ENCODE measurements around the gene ZNF451. TPM values are rescaled to one million over a fixed set of nuclear protein-coding genes. Genes with fewer than 3 reads are reported as not detected.
A peak's percentile ranks its signal among the peaks of the same experiment; 100 is the strongest.
"Not testable (repeated sequence)": the region's sequence is repeated elsewhere in the genome, so short reads cannot be mapped to it uniquely, and the experiment has no call there.

The ZNF451 gene, protein sequence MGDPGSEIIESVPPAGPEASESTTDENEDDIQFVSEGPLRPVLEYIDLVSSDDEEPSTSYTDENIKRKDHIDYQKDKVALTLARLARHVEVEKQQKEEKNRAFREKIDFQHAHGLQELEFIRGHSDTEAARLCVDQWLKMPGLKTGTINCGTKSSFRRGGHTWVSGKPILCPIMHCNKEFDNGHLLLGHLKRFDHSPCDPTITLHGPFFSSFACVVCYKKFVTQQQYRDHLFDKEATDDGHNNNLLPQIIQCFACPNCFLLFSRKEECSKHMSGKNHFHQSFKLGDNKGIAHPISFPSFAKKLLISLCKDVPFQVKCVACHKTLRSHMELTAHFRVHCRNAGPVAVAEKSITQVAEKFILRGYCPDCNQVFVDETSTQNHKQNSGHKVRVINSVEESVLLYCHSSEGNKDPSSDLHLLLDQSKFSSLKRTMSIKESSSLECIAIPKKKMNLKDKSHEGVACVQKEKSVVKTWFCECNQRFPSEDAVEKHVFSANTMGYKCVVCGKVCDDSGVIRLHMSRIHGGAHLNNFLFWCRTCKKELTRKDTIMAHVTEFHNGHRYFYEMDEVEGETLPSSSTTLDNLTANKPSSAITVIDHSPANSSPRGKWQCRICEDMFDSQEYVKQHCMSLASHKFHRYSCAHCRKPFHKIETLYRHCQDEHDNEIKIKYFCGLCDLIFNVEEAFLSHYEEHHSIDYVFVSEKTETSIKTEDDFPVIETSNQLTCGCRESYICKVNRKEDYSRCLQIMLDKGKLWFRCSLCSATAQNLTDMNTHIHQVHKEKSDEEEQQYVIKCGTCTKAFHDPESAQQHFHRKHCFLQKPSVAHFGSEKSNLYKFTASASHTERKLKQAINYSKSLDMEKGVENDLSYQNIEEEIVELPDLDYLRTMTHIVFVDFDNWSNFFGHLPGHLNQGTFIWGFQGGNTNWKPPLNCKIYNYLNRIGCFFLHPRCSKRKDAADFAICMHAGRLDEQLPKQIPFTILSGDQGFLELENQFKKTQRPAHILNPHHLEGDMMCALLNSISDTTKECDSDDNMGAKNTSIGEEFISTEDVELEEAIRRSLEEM
- 100 to 1,000 TPM in 1 of 4 donors, 10 to 100 TPM in 3; 34.9 to 102 (median 42.7) TPM for total RNA-seq

GRCh38 chr6:57089687-57090457 is at the start of gene ZNF451:
Gene ZNF451, plus strand, starts transcription at chr6:57090188. Its CDS starts 66 bp downstream, at chr6:57090254.
- DNase-seq (ENCODE audit: low spot score in 2 of 2): peak; percentile 97 to 98
- H3K4me1 ChIP-seq: peaks cover 26% of the 10 kb centered on the region
- under 1% methylated on average over 21 of the region's 58 CpGs for WGBS
- peak within 1 kb of the TSS; percentile 87 for H3K27ac ChIP-seq
- no peaks in the 10 kb centered on the region for H3K36me3 ChIP-seq
- TF ChIP-seq EP300 (IDR thresholded peaks at IDR 0.05) (no peak), POLR2A (IDR thresholded peaks at IDR 0.05) (peak; percentile 62 to 89), POLR2AphosphoS5 (IDR thresholded peaks at IDR 0.05) (peak; percentile 60 to 90 (median 63))
- TF ChIP-seq, protein P1, sequence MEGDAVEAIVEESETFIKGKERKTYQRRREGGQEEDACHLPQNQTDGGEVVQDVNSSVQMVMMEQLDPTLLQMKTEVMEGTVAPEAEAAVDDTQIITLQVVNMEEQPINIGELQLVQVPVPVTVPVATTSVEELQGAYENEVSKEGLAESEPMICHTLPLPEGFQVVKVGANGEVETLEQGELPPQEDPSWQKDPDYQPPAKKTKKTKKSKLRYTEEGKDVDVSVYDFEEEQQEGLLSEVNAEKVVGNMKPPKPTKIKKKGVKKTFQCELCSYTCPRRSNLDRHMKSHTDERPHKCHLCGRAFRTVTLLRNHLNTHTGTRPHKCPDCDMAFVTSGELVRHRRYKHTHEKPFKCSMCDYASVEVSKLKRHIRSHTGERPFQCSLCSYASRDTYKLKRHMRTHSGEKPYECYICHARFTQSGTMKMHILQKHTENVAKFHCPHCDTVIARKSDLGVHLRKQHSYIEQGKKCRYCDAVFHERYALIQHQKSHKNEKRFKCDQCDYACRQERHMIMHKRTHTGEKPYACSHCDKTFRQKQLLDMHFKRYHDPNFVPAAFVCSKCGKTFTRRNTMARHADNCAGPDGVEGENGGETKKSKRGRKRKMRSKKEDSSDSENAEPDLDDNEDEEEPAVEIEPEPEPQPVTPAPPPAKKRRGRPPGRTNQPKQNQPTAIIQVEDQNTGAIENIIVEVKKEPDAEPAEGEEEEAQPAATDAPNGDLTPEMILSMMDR (IDR thresholded peaks at IDR 0.05): no peak
- peak within 1 kb of the TSS; percentile 61 for H3K4me3 ChIP-seq
- no peaks in the 10 kb centered on the region for H3K9me3 ChIP-seq
- no peaks in the 10 kb centered on the region for H3K27me3 ChIP-seq

- not testable (repeated sequence) for H3K4me1 ChIP-seq; H3K4me3 ChIP-seq; H3K27ac ChIP-seq; H3K36me3 ChIP-seq; DNase-seq (ENCODE audit: low spot score in 2 of 2); H3K27me3 ChIP-seq; H3K9me3 ChIP-seq
- 79% methylated on average over 1 of the region's 1 CpG for WGBS
Observed at GRCh38 chr6:57044061-57044460, 45.9 kb upstream of the ZNF451 start.

DNA sequence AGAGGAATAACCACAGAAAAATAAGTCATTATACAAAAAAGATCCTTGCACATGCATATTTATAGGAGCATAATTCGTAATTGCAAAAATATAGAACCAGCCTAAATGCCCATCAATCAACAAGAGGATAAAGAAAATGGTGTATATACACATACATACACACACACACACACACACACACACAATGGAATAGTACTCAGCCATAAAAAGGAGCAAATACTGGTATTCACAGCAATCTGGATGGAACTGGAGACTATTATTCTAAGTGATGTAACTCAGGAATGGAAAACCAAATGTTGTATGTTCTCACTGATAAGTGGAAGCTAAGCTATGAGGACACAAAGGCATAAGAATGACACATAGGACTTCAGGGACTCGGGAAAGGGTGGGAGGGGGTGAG is 45.4 kb upstream of the ZNF451 start:
- no peaks in the 10 kb centered on the region for H3K9me3 ChIP-seq
- 96% methylated on average over 2 of the region's 2 CpGs for WGBS
- peaks cover 9% of the 10 kb centered on the region for H3K27me3 ChIP-seq
- H3K27ac ChIP-seq: no peak overlapping the region
- TF ChIP-seq, protein P1 (IDR thresholded peaks at IDR 0.05): no peak
- no peak for TF ChIP-seq POLR2A (IDR thresholded peaks at IDR 0.05)
- no peak for TF ChIP-seq POLR2AphosphoS5 (IDR thresholded peaks at IDR 0.05)
- no peak for TF ChIP-seq EP300 (IDR thresholded peaks at IDR 0.05)
- no peak overlapping the region for H3K4me3 ChIP-seq
- H3K4me1 ChIP-seq: peaks cover 8% of the 10 kb centered on the region
- H3K36me3 ChIP-seq: no peaks in the 10 kb centered on the region
- DNase-seq (ENCODE audit: low spot score in 2 of 2): no peak

DNA sequence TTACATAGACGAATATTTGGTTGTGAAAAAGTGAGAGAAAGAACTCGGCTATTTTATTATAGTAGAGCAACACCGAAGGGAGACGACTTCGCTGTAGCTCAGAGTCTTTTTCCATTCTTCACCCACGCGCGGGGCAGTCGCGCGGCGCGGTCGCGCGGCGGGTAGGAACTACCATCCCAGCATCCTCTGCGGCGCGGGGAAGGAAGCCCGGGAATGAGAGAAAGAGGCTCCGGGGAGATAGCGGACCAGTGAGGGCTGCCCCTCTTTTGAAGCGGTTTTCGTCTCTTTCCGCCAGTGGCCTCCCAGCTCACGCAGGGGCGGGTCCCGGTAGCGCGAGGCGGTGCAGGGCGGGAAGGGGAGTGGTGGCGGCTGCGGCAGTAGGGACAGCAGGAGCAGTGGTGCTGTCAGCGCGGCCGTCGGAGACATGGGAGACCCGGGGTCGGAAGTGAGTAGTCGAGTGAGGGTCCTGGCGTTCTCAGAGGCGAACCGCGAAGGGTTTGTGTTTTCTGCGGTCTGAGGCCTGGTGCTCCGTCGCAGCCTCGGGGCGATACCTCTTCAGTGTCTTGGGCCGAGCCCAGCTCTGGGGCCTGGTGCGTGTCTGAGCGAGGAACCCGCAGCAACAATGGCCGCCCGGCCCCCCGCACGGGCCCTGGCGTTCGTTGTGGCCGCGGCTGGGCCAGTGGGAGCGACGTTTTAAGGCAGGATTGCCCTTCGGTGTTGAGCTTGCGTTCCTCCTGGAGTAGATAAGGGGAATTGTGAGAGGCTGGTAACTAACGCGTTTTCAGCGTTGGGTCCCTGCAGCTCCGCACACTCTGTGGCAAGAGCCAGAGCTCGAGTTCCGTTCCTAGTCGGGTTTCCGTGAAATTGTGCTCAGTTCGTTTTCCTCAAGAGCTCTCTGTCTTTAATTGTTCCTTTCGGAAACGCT is 43.4 kb upstream of the ZNF451 start, which contains the start of gene KIAA1586:
Gene KIAA1586, plus strand, starts transcription at position 362 of the 925 bp plus-strand sequence. Its CDS starts 63 bp downstream, at position 425.
- peak within 1 kb of the TSS; percentile 53 for H3K4me3 ChIP-seq
- not testable (repeated sequence) for H3K36me3 ChIP-seq, H3K9me3 ChIP-seq, H3K27me3 ChIP-seq, H3K4me1 ChIP-seq, H3K27ac ChIP-seq
- DNase-seq (ENCODE audit: low spot score in 2 of 2): peak; percentile 92 to 93
- TF ChIP-seq POLR2AphosphoS5 (IDR thresholded peaks at IDR 0.05): peak in 1 of 3 donors; percentile 21
- peak in 1 of 2 donors; percentile 53 for TF ChIP-seq POLR2A (IDR thresholded peaks at IDR 0.05)
- 2% methylated on average over 26 of the region's 78 CpGs for WGBS

- H3K9me3 ChIP-seq; H3K4me3 ChIP-seq; H3K27ac ChIP-seq; H3K4me1 ChIP-seq; H3K27me3 ChIP-seq; DNase-seq (ENCODE audit: low spot score in 2 of 2): not testable (repeated sequence)
- WGBS: no CpG with 5 or more reads among the region's 5 CpGs
- peaks cover 11% of the 10 kb centered on the region for H3K36me3 ChIP-seq
Observed at GRCh38 chr6:57047257-57047585, 42.8 kb upstream of the ZNF451 start.

- not testable (repeated sequence) for H3K4me1 ChIP-seq; H3K27ac ChIP-seq; H3K27me3 ChIP-seq; H3K4me3 ChIP-seq; DNase-seq (ENCODE audit: low spot score in 2 of 2); H3K9me3 ChIP-seq
- 89% methylated on average over 6 of the region's 6 CpGs for WGBS
- peaks cover 15% of the 10 kb centered on the region for H3K36me3 ChIP-seq
Observed at GRCh38 chr6:57047859-57048258, 42.1 kb upstream of the ZNF451 start.
